GM21576 (cell line): ENCODE measurements around the gene MYLK3.

Experiments used
- ATAC-seq: cut with Tn5 transposase; IDR thresholded peaks from one replicate; pipeline ENCODE4 v1.9.1; 2021; ENCODE audit warnings: mild to moderate bottlenecking, moderate library complexity; ENCODE audit not compliant: unreplicated experiment

The MYLK3 gene

GRCh38 chr16:46759309-46759708 is 11.2 kb upstream of the MYLK3 start:
- ATAC-seq, result no peak

- no peak for ATAC-seq
Measured at GRCh38 chr16:46757339-46758050, 9.4 kb upstream of the MYLK3 start.

GRCh38 chr16:46756772-46757171 is 8.6 kb upstream of the MYLK3 start:
- ATAC-seq, result no peak

- no peak for ATAC-seq
Measured at GRCh38 chr16:46753015-46753414, 4.9 kb upstream of the MYLK3 start.

GRCh38 chr16:46751381-46751780 is 3.2 kb upstream of the MYLK3 start:
- no peak for ATAC-seq

- peak; percentile 76 for ATAC-seq
Measured at GRCh38 chr16:46748775-46749705, 896 bp upstream of the MYLK3 start.

GRCh38 chr16:46746821-46747776 is 1.0 kb downstream of the MYLK3 start:
- ATAC-seq, result no peak

GRCh38 chr16:46745617-46746016 is 2.5 kb downstream of the MYLK3 start:
- ATAC-seq, result no peak

GRCh38 chr16:46743232-46743719 is 4.9 kb downstream of the MYLK3 start:
- ATAC-seq, result peak; percentile 82

GRCh38 chr16:46739934-46740333 is 8.2 kb downstream of the MYLK3 start:
- no peak for ATAC-seq

GRCh38 chr16:46737621-46738214 is 10.4 kb downstream of the MYLK3 start:
- no peak for ATAC-seq

- ATAC-seq, result no peak
Measured at GRCh38 chr16:46736695-46737094, 11.4 kb downstream of the MYLK3 start.

GRCh38 chr16:46733319-46733830 is 14.8 kb downstream of the MYLK3 start:
- no peak for ATAC-seq

- ATAC-seq, result no peak
Measured at GRCh38 chr16:46732561-46732960, 15.6 kb downstream of the MYLK3 start.

GRCh38 chr16:46731691-46732555 is 16.2 kb downstream of the MYLK3 start:
- no peak for ATAC-seq

- ATAC-seq, result no peak
Measured at GRCh38 chr16:46730801-46731690, 17.1 kb downstream of the MYLK3 start.

GRCh38 chr16:46730126-46730525 is 18.0 kb downstream of the MYLK3 start:
- ATAC-seq, result no peak

GRCh38 chr16:46729326-46729995 is 18.7 kb downstream of the MYLK3 start:
- no peak for ATAC-seq
